HEK293 (cell line): ENCODE measurements around the gene SLC5A10.

ENCODE experiments used
- BCL11B ChIP-seq: fragments of 450-650 bp; formaldehyde crosslinking; IDR thresholded peaks from 2 replicates; pipeline ENCODE4 v1.5.1; 2016; ENCODE audit warnings: low read depth, missing biosample characterization, missing genetic modification characterization
- HOXA7 ChIP-seq: sonication (generic); formaldehyde crosslinking; IDR thresholded peaks from 2 replicates; pipeline ENCODE4 v1.8.1; 2022; ENCODE audit warnings: missing genetic modification reagents, borderline replicate concordance
- HOXC10 ChIP-seq: sonication (generic); formaldehyde crosslinking; IDR thresholded peaks from 2 replicates; pipeline ENCODE4 v1.8.1; 2023; ENCODE audit warnings: mild to moderate bottlenecking, missing genetic modification reagents
- RBAK ChIP-seq: fragments of 450-650 bp; formaldehyde crosslinking; IDR thresholded peaks from 2 replicates; pipeline ENCODE4 v1.5.1; 2016; ENCODE audit warnings: missing biosample characterization, missing genetic modification characterization
- REST ChIP-seq: fragments of 450-650 bp; formaldehyde crosslinking; IDR thresholded peaks from 2 replicates; pipeline ENCODE4 v1.5.1; 2016; ENCODE audit warnings: missing biosample characterization, missing genetic modification characterization
- SCRT2 ChIP-seq: fragments of 450-650 bp; formaldehyde crosslinking; IDR thresholded peaks from 2 replicates; pipeline ENCODE4 v1.5.1; 2016; ENCODE audit warnings: missing biosample characterization, missing genetic modification characterization
- SP2 ChIP-seq: fragments of 450-650 bp; formaldehyde crosslinking; IDR thresholded peaks from 2 replicates; pipeline ENCODE4 v1.5.1; 2016; ENCODE audit warnings: missing biosample characterization, missing genetic modification characterization
- TRIM28 ChIP-seq: IDR thresholded peaks from 2 replicates; pipeline ENCODE4 v1.6.1; 2011; ENCODE audit warnings: low read length, control low read depth, borderline replicate concordance
- ZBTB48 ChIP-seq: fragments of 450-650 bp; formaldehyde crosslinking; IDR thresholded peaks from 2 replicates; pipeline ENCODE4 v1.5.1; 2016; ENCODE audit warnings: missing biosample characterization, missing genetic modification characterization
- ZEB2 ChIP-seq: fragments of 450-650 bp; formaldehyde crosslinking; IDR thresholded peaks from 2 replicates; pipeline ENCODE4 v1.5.1; 2016; ENCODE audit warnings: missing biosample characterization, missing genetic modification characterization
- ZFP69B ChIP-seq: fragments of 450-650 bp; formaldehyde crosslinking; IDR thresholded peaks from 2 replicates; pipeline ENCODE4 v1.5.1; 2016; ENCODE audit warnings: missing biosample characterization, missing genetic modification characterization
- ZNF146 ChIP-seq: fragments of 450-650 bp; formaldehyde crosslinking; IDR thresholded peaks from 2 replicates; pipeline ENCODE4 v1.5.1; 2016; ENCODE audit warnings: missing biosample characterization, missing genetic modification characterization
- ZNF211 ChIP-seq: fragments of 450-650 bp; formaldehyde crosslinking; IDR thresholded peaks from 2 replicates; pipeline ENCODE4 v1.5.1; 2016; ENCODE audit warnings: low read depth, missing biosample characterization, missing genetic modification characterization
- ZNF239 ChIP-seq: fragments of 450-650 bp; formaldehyde crosslinking; IDR thresholded peaks from 2 replicates; pipeline ENCODE4 v1.5.1; 2016; ENCODE audit warnings: missing biosample characterization, missing genetic modification characterization
- ZNF350 ChIP-seq: fragments of 450-650 bp; formaldehyde crosslinking; IDR thresholded peaks from 2 replicates; pipeline ENCODE4 v1.5.0; 2017; ENCODE audit warnings: missing biosample characterization, mild to moderate bottlenecking, missing genetic modification characterization
- ZNF354C ChIP-seq: fragments of 450-650 bp; formaldehyde crosslinking; IDR thresholded peaks from 2 replicates; pipeline ENCODE4 v1.5.1; 2016; ENCODE audit warnings: missing biosample characterization, missing genetic modification characterization, low read depth, borderline replicate concordance
- ZNF510 ChIP-seq: fragments of 450-650 bp; formaldehyde crosslinking; IDR thresholded peaks from 2 replicates; pipeline ENCODE4 v1.5.1; 2018; ENCODE audit warnings: mild to moderate bottlenecking, missing genetic modification characterization, missing biosample characterization; ENCODE audit not compliant: insufficient replicate concordance
- ZNF514 ChIP-seq: fragments of 450-650 bp; formaldehyde crosslinking; IDR thresholded peaks from 2 replicates; pipeline ENCODE4 v1.5.1; 2016; ENCODE audit warnings: missing biosample characterization, missing genetic modification characterization
- ZNF521 ChIP-seq: fragments of 450-650 bp; formaldehyde crosslinking; IDR thresholded peaks from 2 replicates; pipeline ENCODE4 v1.5.1; 2017; ENCODE audit warnings: missing biosample characterization, mild to moderate bottlenecking, missing genetic modification characterization
- ZNF555 ChIP-seq: fragments of 450-650 bp; formaldehyde crosslinking; conservative IDR thresholded peaks from 2 replicates; pipeline ENCODE4 v1.5.1; 2017; ENCODE audit warnings: missing biosample characterization, mild to moderate bottlenecking, missing genetic modification characterization, inconsistent platforms
- ZNF561 ChIP-seq: fragments of 450-650 bp; IDR thresholded peaks from 2 replicates; pipeline ENCODE4 v1.5.1; 2018; ENCODE audit warnings: missing biosample characterization, missing genetic modification characterization, borderline replicate concordance
- ZNF629 ChIP-seq: fragments of 450-650 bp; formaldehyde crosslinking; IDR thresholded peaks from 2 replicates; pipeline ENCODE4 v1.5.1; 2017; ENCODE audit warnings: missing biosample characterization, missing genetic modification characterization
- ZNF747 ChIP-seq: fragments of 450-650 bp; formaldehyde crosslinking; IDR thresholded peaks from 2 replicates; pipeline ENCODE4 v1.5.1; 2016; ENCODE audit warnings: missing biosample characterization, missing genetic modification characterization
- ZNF768 ChIP-seq: fragments of 450-650 bp; formaldehyde crosslinking; IDR thresholded peaks from 2 replicates; pipeline ENCODE4 v1.5.1; 2018; ENCODE audit warnings: missing biosample characterization, mild to moderate bottlenecking, missing genetic modification characterization
- TF ChIP-seq, protein P1 (sequence below): fragments of 450-650 bp; formaldehyde crosslinking; IDR thresholded peaks from 2 replicates; pipeline ENCODE4 v1.5.1; 2016; ENCODE audit warnings: missing biosample characterization, missing genetic modification characterization, borderline replicate concordance
- TF ChIP-seq, protein P2 (sequence below): fragments of 450-650 bp; formaldehyde crosslinking; IDR thresholded peaks from 2 replicates; pipeline ENCODE4 v1.5.1; 2016; ENCODE audit warnings: missing biosample characterization, missing genetic modification characterization
- TF ChIP-seq, protein P3 (sequence below): fragments of 450-650 bp; formaldehyde crosslinking; IDR thresholded peaks from 2 replicates; pipeline ENCODE4 v1.5.1; 2016; ENCODE audit warnings: missing biosample characterization, missing genetic modification characterization

The SLC5A10 gene

DNA sequence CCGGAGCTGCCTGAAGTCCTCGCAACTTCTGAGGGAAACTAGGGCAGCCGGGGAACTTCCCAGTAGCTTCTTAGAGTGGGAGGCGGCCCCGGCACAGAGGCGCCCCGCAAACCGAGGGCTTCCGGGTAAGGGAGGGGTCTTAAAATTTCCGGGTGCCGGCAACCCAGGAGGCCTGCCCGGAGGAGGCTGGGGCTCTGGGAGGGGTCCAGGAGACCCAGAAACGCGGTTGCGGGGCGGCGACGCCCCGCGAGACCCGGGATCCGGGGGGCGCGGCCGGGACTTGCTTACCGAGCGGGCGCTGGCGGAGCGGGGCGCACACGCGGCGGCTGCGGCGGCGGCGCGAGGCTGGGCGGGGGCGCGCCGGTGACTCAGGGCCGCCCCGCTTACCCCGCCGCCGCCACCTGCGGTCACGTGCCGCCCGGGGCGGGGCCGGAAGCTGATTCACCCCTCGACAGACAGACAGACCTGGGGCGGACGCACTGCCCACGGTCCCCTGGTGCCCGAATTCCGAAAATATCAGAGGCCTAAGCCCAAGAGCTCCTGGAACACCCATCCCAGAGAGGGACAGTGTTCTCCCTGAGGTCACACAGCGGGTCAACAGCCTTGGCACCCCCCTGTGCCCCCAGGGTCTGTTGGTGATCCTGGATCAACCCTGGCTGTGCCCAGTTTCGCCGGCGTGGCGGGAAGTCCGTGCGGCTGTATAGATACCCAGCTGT lies 52.6 kb downstream of the SLC5A10 start, which contains the start of gene FAM83G (continued):
- TF ChIP-seq SP2 (tag by site-specific recombination) (peak; percentile 29; the same call in 1 of the 2 replicates), REST (tag by site-specific recombination) (no peak), RBAK (tag by site-specific recombination) (no peak), ZFP69B (tag by site-specific recombination) (no peak), ZBTB48 (tag by site-specific recombination) (peak; percentile 14; the same call in 1 of the 2 replicates), HOXA7 (CRISPR knock-in tag) (no peak), ZNF510 (tag by site-specific recombination) (no peak), ZEB2 (tag by site-specific recombination) (0 out of 2 replicates have a peak, but pooled peaks have one; percentile 20), ZNF239 (tag by site-specific recombination) (no peak), ZNF747 (no peak), TRIM28 (no peak), ZNF146 (tag by site-specific recombination) (no peak), ZNF350 (tag by site-specific recombination) (no peak), ZNF561 (0 out of 2 replicates have a peak, but pooled peaks have one; percentile 36), ZNF629 (tag by site-specific recombination) (no peak), HOXC10 (CRISPR knock-in tag) (no peak), ZNF521 (no peak), ZNF211 (tag by site-specific recombination) (no peak), ZNF768 (peak; percentile 96), ZNF514 (tag by site-specific recombination) (no peak), ZNF555 (no peak), ZNF354C (tag by site-specific recombination) (no peak), BCL11B (tag by site-specific recombination) (peak; percentile 49; the same call in 1 of the 2 replicates), SCRT2 (tag by site-specific recombination) (no peak)
- TF ChIP-seq, protein P1, sequence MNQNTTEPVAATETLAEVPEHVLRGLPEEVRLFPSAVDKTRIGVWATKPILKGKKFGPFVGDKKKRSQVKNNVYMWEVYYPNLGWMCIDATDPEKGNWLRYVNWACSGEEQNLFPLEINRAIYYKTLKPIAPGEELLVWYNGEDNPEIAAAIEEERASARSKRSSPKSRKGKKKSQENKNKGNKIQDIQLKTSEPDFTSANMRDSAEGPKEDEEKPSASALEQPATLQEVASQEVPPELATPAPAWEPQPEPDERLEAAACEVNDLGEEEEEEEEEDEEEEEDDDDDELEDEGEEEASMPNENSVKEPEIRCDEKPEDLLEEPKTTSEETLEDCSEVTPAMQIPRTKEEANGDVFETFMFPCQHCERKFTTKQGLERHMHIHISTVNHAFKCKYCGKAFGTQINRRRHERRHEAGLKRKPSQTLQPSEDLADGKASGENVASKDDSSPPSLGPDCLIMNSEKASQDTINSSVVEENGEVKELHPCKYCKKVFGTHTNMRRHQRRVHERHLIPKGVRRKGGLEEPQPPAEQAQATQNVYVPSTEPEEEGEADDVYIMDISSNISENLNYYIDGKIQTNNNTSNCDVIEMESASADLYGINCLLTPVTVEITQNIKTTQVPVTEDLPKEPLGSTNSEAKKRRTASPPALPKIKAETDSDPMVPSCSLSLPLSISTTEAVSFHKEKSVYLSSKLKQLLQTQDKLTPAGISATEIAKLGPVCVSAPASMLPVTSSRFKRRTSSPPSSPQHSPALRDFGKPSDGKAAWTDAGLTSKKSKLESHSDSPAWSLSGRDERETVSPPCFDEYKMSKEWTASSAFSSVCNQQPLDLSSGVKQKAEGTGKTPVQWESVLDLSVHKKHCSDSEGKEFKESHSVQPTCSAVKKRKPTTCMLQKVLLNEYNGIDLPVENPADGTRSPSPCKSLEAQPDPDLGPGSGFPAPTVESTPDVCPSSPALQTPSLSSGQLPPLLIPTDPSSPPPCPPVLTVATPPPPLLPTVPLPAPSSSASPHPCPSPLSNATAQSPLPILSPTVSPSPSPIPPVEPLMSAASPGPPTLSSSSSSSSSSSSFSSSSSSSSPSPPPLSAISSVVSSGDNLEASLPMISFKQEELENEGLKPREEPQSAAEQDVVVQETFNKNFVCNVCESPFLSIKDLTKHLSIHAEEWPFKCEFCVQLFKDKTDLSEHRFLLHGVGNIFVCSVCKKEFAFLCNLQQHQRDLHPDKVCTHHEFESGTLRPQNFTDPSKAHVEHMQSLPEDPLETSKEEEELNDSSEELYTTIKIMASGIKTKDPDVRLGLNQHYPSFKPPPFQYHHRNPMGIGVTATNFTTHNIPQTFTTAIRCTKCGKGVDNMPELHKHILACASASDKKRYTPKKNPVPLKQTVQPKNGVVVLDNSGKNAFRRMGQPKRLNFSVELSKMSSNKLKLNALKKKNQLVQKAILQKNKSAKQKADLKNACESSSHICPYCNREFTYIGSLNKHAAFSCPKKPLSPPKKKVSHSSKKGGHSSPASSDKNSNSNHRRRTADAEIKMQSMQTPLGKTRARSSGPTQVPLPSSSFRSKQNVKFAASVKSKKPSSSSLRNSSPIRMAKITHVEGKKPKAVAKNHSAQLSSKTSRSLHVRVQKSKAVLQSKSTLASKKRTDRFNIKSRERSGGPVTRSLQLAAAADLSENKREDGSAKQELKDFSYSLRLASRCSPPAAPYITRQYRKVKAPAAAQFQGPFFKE (tag by site-specific recombination) = no peak
- TF ChIP-seq, protein P2, sequence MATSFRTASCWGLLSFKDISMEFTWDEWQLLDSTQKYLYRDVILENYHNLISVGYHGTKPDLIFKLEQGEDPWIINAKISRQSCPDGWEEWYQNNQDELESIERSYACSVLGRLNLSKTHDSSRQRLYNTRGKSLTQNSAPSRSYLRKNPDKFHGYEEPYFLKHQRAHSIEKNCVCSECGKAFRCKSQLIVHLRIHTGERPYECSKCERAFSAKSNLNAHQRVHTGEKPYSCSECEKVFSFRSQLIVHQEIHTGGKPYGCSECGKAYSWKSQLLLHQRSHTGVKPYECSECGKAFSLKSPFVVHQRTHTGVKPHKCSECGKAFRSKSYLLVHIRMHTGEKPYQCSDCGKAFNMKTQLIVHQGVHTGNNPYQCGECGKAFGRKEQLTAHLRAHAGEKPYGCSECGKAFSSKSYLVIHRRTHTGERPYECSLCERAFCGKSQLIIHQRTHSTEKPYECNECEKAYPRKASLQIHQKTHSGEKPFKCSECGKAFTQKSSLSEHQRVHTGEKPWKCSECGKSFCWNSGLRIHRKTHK = no peak
- TF ChIP-seq, protein P3, sequence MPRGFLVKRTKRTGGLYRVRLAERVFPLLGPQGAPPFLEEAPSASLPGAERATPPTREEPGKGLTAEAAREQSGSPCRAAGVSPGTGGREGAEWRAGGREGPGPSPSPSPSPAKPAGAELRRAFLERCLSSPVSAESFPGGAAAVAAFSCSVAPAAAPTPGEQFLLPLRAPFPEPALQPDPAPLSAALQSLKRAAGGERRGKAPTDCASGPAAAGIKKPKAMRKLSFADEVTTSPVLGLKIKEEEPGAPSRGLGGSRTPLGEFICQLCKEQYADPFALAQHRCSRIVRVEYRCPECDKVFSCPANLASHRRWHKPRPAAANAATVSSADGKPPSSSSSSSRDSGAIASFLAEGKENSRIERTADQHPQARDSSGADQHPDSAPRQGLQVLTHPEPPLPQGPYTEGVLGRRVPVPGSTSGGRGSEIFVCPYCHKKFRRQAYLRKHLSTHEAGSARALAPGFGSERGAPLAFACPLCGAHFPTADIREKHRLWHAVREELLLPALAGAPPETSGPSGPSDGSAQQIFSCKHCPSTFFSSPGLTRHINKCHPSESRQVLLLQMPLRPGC = peak; percentile 31; the same call in 1 of the 2 replicates
